ENCODE measurements around the gene PTTG1IP. TPM values are rescaled to one million over a fixed set of nuclear protein-coding genes. Genes with fewer than 3 reads are reported as not detected.

The PTTG1IP gene
- total and polyA plus RNA-seq, 2 of the 13 experiments (the other 11 are each of a cell fraction or from before 2014, with no cell fraction given), result 161 to 700 TPM

GRCh38 chr21:44847261-44848056 is 26.0 kb downstream of the PTTG1IP start (continued):
- TF ChIP-seq ZNF205 (CRISPR knock-in tag; IDR thresholded peaks at IDR 0.05) (no peak), SMYD3 (CRISPR knock-in tag; IDR thresholded peaks at IDR 0.05) (no peak), HIC2 (CRISPR knock-in tag; IDR thresholded peaks at IDR 0.05; ENCODE audit: low read depth) (no peak), UBTF (CRISPR knock-in tag; IDR thresholded peaks at IDR 0.05) (0 out of 2 replicates have a peak, but pooled peaks have one; percentile 8), ZNF414 (CRISPR knock-in tag; IDR thresholded peaks at IDR 0.05) (0 out of 2 replicates have a peak, but pooled peaks have one; percentile 13), MYPOP (CRISPR knock-in tag; IDR thresholded peaks at IDR 0.05) (no peak), ZNF260 (CRISPR knock-in tag; IDR thresholded peaks at IDR 0.05; ENCODE audit: borderline replicate concordance, low read depth) (no peak), PHF21A (CRISPR knock-in tag; IDR thresholded peaks at IDR 0.05) (0 out of 2 replicates have a peak, but pooled peaks have one; percentile 28), SMAD1 (CRISPR knock-in tag; IDR thresholded peaks at IDR 0.05; ENCODE audit: borderline replicate concordance, low read depth) (peak; percentile 76; the same call in 1 of the 2 replicates), ERF (CRISPR knock-in tag; IDR thresholded peaks at IDR 0.05) (no peak), NR2F6 (IDR thresholded peaks at IDR 0.05) (no peak), NR2F6 (CRISPR knock-in tag; IDR thresholded peaks at IDR 0.05) (0 out of 2 replicates have a peak, but pooled peaks have one; percentile 8), AHR (CRISPR knock-in tag; IDR thresholded peaks at IDR 0.05) (no peak), ZNF761 (CRISPR knock-in tag; conservative IDR thresholded peaks at IDR 0.05) (no peak), HES4 (CRISPR knock-in tag; IDR thresholded peaks at IDR 0.05; ENCODE audit: borderline replicate concordance) (no peak), ZNF816 (CRISPR knock-in tag; IDR thresholded peaks at IDR 0.05; ENCODE audit: borderline replicate concordance) (peak; percentile 76; the same call in 1 of the 2 replicates), ZIK1 (CRISPR knock-in tag; IDR thresholded peaks at IDR 0.05; ENCODE audit: borderline replicate concordance, low read depth) (no peak), MZF1 (CRISPR knock-in tag; IDR thresholded peaks at IDR 0.05; ENCODE audit: borderline replicate concordance) (no peak), JARID2 (CRISPR knock-in tag; IDR thresholded peaks at IDR 0.05; ENCODE audit: insufficient replicate concordance) (no peak), DMTF1 (CRISPR knock-in tag; IDR thresholded peaks at IDR 0.05) (no peak), CREB1 (IDR thresholded peaks at IDR 0.05) (no peak), CREB1 (CRISPR knock-in tag; IDR thresholded peaks at IDR 0.05) (no peak)

Measured in HepG2 (cell line).